ENCODE results near the gene SULT1A1. TPM values are rescaled to one million over a fixed set of nuclear protein-coding genes. Genes with fewer than 3 reads are reported as not detected.

Gene SULT1A1
- total RNA-seq, 1 experiment from 2014 or later, result 1.5 TPM

GRCh38 chr16:28604186-28604565 is 5.7 kb downstream of the SULT1A1 start:
- Histone ChIP-seq H3K36me3 (ENCODE audit: control insufficient read depth, insufficient read depth, low read length) (no peaks in the 10 kb centered on the region), H3K9me3 (ENCODE audit: control insufficient read depth, insufficient read depth, low read depth, low read length) (no peaks in the 10 kb centered on the region), H3K4me3 (ENCODE audit: low read depth in 2 of 2, low read length in 2 of 2) (no peak overlapping the region), H3K27me3 (ENCODE audit: control insufficient read depth, insufficient read depth, low read length) (no peaks in the 10 kb centered on the region), H3K4me1 (ENCODE audit: control insufficient read depth, insufficient read depth, low read length) (no peaks in the 10 kb centered on the region), H3K27ac (ENCODE audit: low read length) (no peak overlapping the region)
- no TSS peak for BruUV-seq (replicated peaks)
- ChIA-PET CTCF (no interaction called here), POLR2A (no interaction called here)
- ATAC-seq, result no peak
- DNase-seq (ENCODE audit: low read depth, low spot score), result no peak
- in situ Hi-C loops (cut with HindIII; ENCODE audit: low pct_unique_long_range_greater_than_20kb, low sequenced_read_pairs), result no loop called here
- intact Hi-C loops (cut with micrococcal nuclease; ENCODE audit: unreplicated experiment), result no loop called here
- no peak for TF ChIP-seq REST (IDR thresholded peaks at IDR 0.05; ENCODE audit: insufficient read depth in 1 of 2, low read depth in 2 of 2, low read length in 1 of 2)
- no peak for TF ChIP-seq CTCF (IDR thresholded peaks at IDR 0.05)
- no peak for TF ChIP-seq SIN3A (IDR thresholded peaks at IDR 0.05; ENCODE audit: borderline replicate concordance, insufficient read depth, low read depth, low read length)
- no peak for TF ChIP-seq TCF7L2 (IDR thresholded peaks at IDR 0.05; ENCODE audit: low read depth, low read length)
- no peak for TF ChIP-seq POLR2AphosphoS5 (IDR thresholded peaks at IDR 0.05; ENCODE audit: low read depth, low read length)

DNA sequence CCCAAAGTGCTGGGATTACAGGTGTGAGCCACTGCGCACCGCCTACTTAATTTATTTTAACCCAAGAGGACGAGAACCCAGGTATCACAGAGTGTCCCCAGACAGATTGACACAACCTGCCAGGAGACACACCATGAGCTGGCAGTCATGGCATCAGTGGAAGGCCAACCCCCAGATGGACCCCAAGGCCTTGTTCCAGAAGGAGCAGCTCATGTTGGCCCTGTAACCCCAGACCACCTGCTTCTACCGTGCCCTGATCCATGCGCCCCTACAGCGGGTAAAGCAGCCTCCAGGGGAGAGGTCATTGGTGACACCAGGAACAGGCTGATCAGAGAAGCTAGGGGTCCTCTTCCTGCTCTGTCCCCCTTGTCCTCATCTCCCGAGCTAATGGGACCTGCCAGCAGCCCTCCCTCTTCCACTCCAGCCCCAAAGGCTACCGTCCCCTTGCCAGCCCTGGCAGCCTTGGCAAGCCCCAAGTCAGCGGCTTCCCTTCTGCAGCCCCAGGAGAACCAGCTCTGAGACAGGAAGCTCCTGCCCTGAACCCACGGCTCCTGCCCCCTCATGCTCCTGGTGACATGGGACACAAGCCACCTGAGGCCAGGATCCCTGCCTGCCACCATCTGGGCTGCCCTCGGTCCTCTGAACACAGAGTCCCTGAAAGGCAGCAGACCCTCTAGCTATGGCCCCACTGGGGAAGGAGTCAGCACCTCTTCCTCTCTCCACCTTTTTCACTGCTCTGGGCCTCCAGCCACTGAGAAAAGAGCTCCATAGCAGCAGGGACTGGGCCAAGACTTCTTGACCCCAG is 6.3 kb downstream of the SULT1A1 start:
- Histone ChIP-seq H3K27ac (ENCODE audit: low read length) (no peak overlapping the region), H3K27me3 (ENCODE audit: control insufficient read depth, insufficient read depth, low read length) (no peaks in the 10 kb centered on the region), H3K36me3 (ENCODE audit: control insufficient read depth, insufficient read depth, low read length) (no peaks in the 10 kb centered on the region), H3K4me3 (ENCODE audit: low read depth in 2 of 2, low read length in 2 of 2) (no peak overlapping the region), H3K4me1 (ENCODE audit: control insufficient read depth, insufficient read depth, low read length) (no peaks in the 10 kb centered on the region), H3K9me3 (ENCODE audit: control insufficient read depth, insufficient read depth, low read depth, low read length) (no peaks in the 10 kb centered on the region)
- POLR2A ChIA-PET, result no interaction called here
- ATAC-seq (no peak), DNase-seq (ENCODE audit: low read depth, low spot score) (no peak)
- CTCF ChIA-PET, result no interaction called here
- TF ChIP-seq TCF7L2 (IDR thresholded peaks at IDR 0.05; ENCODE audit: low read depth, low read length) (no peak), POLR2AphosphoS5 (IDR thresholded peaks at IDR 0.05; ENCODE audit: low read depth, low read length) (no peak), CTCF (IDR thresholded peaks at IDR 0.05) (no peak), REST (IDR thresholded peaks at IDR 0.05; ENCODE audit: insufficient read depth in 1 of 2, low read depth in 2 of 2, low read length in 1 of 2) (no peak), SIN3A (IDR thresholded peaks at IDR 0.05; ENCODE audit: borderline replicate concordance, insufficient read depth, low read depth, low read length) (no peak)
- no TSS peak for BruUV-seq (replicated peaks)
- intact Hi-C loops (cut with micrococcal nuclease; ENCODE audit: unreplicated experiment) (no loop called here), in situ Hi-C loops (cut with HindIII; ENCODE audit: low pct_unique_long_range_greater_than_20kb, low sequenced_read_pairs) (no loop called here)

All from Panc1 (cell line).